ENCODE measurements around the gene SLC36A1.

Gene SLC36A1

GRCh38 chr5:151451626-151452520 lies 4.5 kb downstream of the SLC36A1 start:
- Histone ChIP-seq H3K9me3 (ENCODE audit: control insufficient read depth in 2 of 2, low read length in 2 of 2) (no peaks in the 10 kb centered on the region), H3K27me3 (ENCODE audit: control insufficient read depth in 2 of 2, insufficient read depth in 2 of 2, low read length in 2 of 2) (no peaks in the 10 kb centered on the region), H3K27ac (ENCODE audit: low read depth in 2 of 2, low read length in 2 of 2) (no peak overlapping the region), H3K9ac (ENCODE audit: low read depth in 1 of 2, low read length in 2 of 2) (no peak overlapping the region), H3K4me1 (ENCODE audit: control insufficient read depth in 2 of 2, insufficient read depth in 2 of 2, low read length in 2 of 2) (peaks cover 30 to 51% of the 10 kb centered on the region in 2 donors), H3K4me3 (ENCODE audit: low read length in 2 of 2) (no peak overlapping the region), H3K36me3 (ENCODE audit: control insufficient read depth in 2 of 2, insufficient read depth in 2 of 2, low read length in 2 of 2) (no peaks in the 10 kb centered on the region)

DNA sequence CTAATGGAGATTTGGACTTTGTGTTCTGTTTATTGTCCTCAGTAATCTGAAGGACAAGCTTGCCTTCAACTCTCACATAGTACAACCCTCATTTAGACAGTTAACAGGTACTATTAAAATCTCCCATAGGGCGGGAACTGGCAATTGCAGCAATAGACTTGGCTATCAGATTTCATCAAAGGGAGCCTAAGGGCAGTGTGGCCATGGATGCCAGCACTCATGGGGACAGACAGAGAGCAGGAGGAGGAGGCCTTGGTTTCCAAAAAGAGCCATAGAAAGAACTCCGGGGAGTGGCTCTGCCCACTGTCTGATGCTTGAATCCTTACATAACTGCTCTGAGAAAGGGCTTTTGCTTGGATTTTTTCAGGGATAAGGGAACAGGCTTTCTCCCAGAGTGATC lies 6.8 kb downstream of the SLC36A1 start:
- Histone ChIP-seq H3K27me3 (ENCODE audit: control insufficient read depth in 2 of 2, insufficient read depth in 2 of 2, low read length in 2 of 2) (no peaks in the 10 kb centered on the region), H3K4me3 (ENCODE audit: low read length in 2 of 2) (no peak overlapping the region), H3K4me1 (ENCODE audit: control insufficient read depth in 2 of 2, insufficient read depth in 2 of 2, low read length in 2 of 2) (peaks cover 28 to 45% of the 10 kb centered on the region in 2 donors), H3K36me3 (ENCODE audit: control insufficient read depth in 2 of 2, insufficient read depth in 2 of 2, low read length in 2 of 2) (peaks cover 3 to 5% of the 10 kb centered on the region in 2 donors), H3K9me3 (ENCODE audit: control insufficient read depth in 2 of 2, low read length in 2 of 2) (no peaks in the 10 kb centered on the region), H3K27ac (ENCODE audit: low read depth in 2 of 2, low read length in 2 of 2) (peak overlapping the region; percentile 36 to 43), H3K9ac (ENCODE audit: low read depth in 1 of 2, low read length in 2 of 2) (no peak overlapping the region)

GRCh38 chr5:151454889-151455288 lies 7.5 kb downstream of the SLC36A1 start:
- no peaks in the 10 kb centered on the region for H3K27me3 ChIP-seq (ENCODE audit: control insufficient read depth in 2 of 2, insufficient read depth in 2 of 2, low read length in 2 of 2)
- peaks cover 3 to 10% of the 10 kb centered on the region in 2 donors for H3K36me3 ChIP-seq (ENCODE audit: control insufficient read depth in 2 of 2, insufficient read depth in 2 of 2, low read length in 2 of 2)
- H3K4me3 ChIP-seq (ENCODE audit: low read length in 2 of 2): no peak overlapping the region
- H3K27ac ChIP-seq (ENCODE audit: low read depth in 2 of 2, low read length in 2 of 2): no peak overlapping the region
- peaks cover 28 to 42% of the 10 kb centered on the region in 2 donors for H3K4me1 ChIP-seq (ENCODE audit: control insufficient read depth in 2 of 2, insufficient read depth in 2 of 2, low read length in 2 of 2)
- H3K9me3 ChIP-seq (ENCODE audit: control insufficient read depth in 2 of 2, low read length in 2 of 2): no peaks in the 10 kb centered on the region
- no peak overlapping the region for H3K9ac ChIP-seq (ENCODE audit: low read depth in 1 of 2, low read length in 2 of 2)

- Histone ChIP-seq H3K9me3 (ENCODE audit: control insufficient read depth in 2 of 2, low read length in 2 of 2) (no peaks in the 10 kb centered on the region), H3K27ac (ENCODE audit: low read depth in 2 of 2, low read length in 2 of 2) (peak overlapping the region; percentile 9 to 38), H3K36me3 (ENCODE audit: control insufficient read depth in 2 of 2, insufficient read depth in 2 of 2, low read length in 2 of 2) (peaks cover 3 to 17% of the 10 kb centered on the region in 2 donors), H3K4me3 (ENCODE audit: low read length in 2 of 2) (peak overlapping the region in 1 of 2 donors; percentile 7), H3K4me1 (ENCODE audit: control insufficient read depth in 2 of 2, insufficient read depth in 2 of 2, low read length in 2 of 2) (peaks cover 28 to 39% of the 10 kb centered on the region in 2 donors), H3K27me3 (ENCODE audit: control insufficient read depth in 2 of 2, insufficient read depth in 2 of 2, low read length in 2 of 2) (no peaks in the 10 kb centered on the region), H3K9ac (ENCODE audit: low read depth in 1 of 2, low read length in 2 of 2) (no peak overlapping the region)
Measured at GRCh38 chr5:151456321-151456940, 9.0 kb downstream of the SLC36A1 start.

DNA sequence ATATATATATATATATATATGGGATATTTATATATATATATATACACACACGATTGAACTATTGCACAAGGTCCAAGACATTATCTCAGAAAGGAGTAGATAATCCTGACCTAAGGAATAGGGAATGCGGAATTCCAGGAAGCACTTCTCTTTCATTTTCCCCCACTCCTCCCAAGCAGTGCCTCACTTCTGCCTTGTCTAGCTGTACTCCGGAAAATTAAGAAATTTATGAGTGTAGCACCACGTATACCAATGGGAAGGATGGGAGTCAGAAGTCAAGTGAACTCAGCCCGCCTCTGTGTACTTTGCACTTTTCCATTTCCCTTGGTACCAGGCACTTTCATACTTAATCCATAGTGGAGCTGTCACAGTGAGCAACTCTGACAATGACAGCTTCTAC lies 10.9 kb downstream of the SLC36A1 start:
- Histone ChIP-seq H3K27ac (ENCODE audit: low read depth in 2 of 2, low read length in 2 of 2) (no peak overlapping the region), H3K4me1 (ENCODE audit: control insufficient read depth in 2 of 2, insufficient read depth in 2 of 2, low read length in 2 of 2) (peaks cover 22 to 31% of the 10 kb centered on the region in 2 donors), H3K27me3 (ENCODE audit: control insufficient read depth in 2 of 2, insufficient read depth in 2 of 2, low read length in 2 of 2) (no peaks in the 10 kb centered on the region), H3K36me3 (ENCODE audit: control insufficient read depth in 2 of 2, insufficient read depth in 2 of 2, low read length in 2 of 2) (peaks cover 3 to 17% of the 10 kb centered on the region in 2 donors), H3K9ac (ENCODE audit: low read depth in 1 of 2, low read length in 2 of 2) (no peak overlapping the region), H3K9me3 (ENCODE audit: control insufficient read depth in 2 of 2, low read length in 2 of 2) (no peaks in the 10 kb centered on the region), H3K4me3 (ENCODE audit: low read length in 2 of 2) (no peak overlapping the region)

- Histone ChIP-seq H3K36me3 (ENCODE audit: control insufficient read depth in 2 of 2, insufficient read depth in 2 of 2, low read length in 2 of 2) (peaks cover 7 to 31% of the 10 kb centered on the region in 2 donors), H3K27ac (ENCODE audit: low read depth in 2 of 2, low read length in 2 of 2) (no peak overlapping the region), H3K4me3 (ENCODE audit: low read length in 2 of 2) (no peak overlapping the region), H3K9ac (ENCODE audit: low read depth in 1 of 2, low read length in 2 of 2) (no peak overlapping the region), H3K9me3 (ENCODE audit: control insufficient read depth in 2 of 2, low read length in 2 of 2) (no peaks in the 10 kb centered on the region), H3K4me1 (ENCODE audit: control insufficient read depth in 2 of 2, insufficient read depth in 2 of 2, low read length in 2 of 2) (peaks cover 22 to 26% of the 10 kb centered on the region in 2 donors), H3K27me3 (ENCODE audit: control insufficient read depth in 2 of 2, insufficient read depth in 2 of 2, low read length in 2 of 2) (no peaks in the 10 kb centered on the region)
Measured at GRCh38 chr5:151459680-151460324, 12.4 kb downstream of the SLC36A1 start.

DNA sequence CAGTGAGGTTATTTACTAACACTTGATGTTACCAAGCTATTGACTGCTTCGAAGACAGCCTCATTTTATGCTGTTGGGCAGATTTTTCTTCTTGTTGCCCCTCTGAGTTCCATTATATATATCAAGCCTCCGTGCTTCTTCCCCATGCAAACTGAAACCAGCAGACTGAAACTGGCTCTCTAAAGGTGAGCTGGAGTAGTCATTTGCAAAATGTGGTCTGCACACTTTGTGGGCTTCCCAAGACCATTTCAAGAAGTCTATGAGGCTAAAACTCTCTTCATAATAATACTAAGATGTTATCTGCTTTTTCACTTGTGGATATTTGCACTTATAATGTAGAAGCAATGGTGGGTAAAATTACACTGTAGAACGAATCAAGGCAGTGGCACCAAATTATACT lies 13.9 kb downstream of the SLC36A1 start:
- Histone ChIP-seq H3K9me3 (ENCODE audit: control insufficient read depth in 2 of 2, low read length in 2 of 2) (no peaks in the 10 kb centered on the region), H3K27ac (ENCODE audit: low read depth in 2 of 2, low read length in 2 of 2) (no peak overlapping the region), H3K27me3 (ENCODE audit: control insufficient read depth in 2 of 2, insufficient read depth in 2 of 2, low read length in 2 of 2) (no peaks in the 10 kb centered on the region), H3K4me3 (ENCODE audit: low read length in 2 of 2) (no peak overlapping the region), H3K36me3 (ENCODE audit: control insufficient read depth in 2 of 2, insufficient read depth in 2 of 2, low read length in 2 of 2) (peaks cover 16 to 41% of the 10 kb centered on the region in 2 donors), H3K4me1 (ENCODE audit: control insufficient read depth in 2 of 2, insufficient read depth in 2 of 2, low read length in 2 of 2) (peaks cover 12 to 13% of the 10 kb centered on the region in 2 donors), H3K9ac (ENCODE audit: low read depth in 1 of 2, low read length in 2 of 2) (no peak overlapping the region)

GRCh38 chr5:151463137-151464029 lies 16.0 kb downstream of the SLC36A1 start:
- peaks cover 27 to 55% of the 10 kb centered on the region in 2 donors for H3K36me3 ChIP-seq (ENCODE audit: control insufficient read depth in 2 of 2, insufficient read depth in 2 of 2, low read length in 2 of 2)

DNA sequence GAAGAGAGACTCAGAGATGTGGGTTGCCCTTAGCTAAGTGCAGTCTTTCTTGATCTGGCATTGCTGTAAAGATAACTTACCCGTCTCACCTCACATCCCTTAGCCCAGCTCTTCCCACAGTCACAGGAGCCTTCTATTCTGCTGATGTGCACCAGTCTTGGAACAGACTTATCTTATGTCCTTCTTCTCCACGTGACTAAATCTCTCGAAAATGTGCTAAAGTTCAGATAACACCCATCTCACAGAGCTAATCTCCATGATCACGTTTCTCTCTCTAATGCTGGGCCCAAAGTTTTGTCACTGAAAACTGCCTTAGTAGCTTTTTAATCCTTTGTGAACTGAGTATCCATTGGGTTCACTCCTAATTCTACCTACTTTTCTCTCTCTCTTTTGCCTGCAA lies 16.7 kb downstream of the SLC36A1 start:
- Histone ChIP-seq H3K4me1 (ENCODE audit: control insufficient read depth in 2 of 2, insufficient read depth in 2 of 2, low read length in 2 of 2) (no peaks in the 10 kb centered on the region), H3K4me3 (ENCODE audit: low read length in 2 of 2) (no peak overlapping the region), H3K36me3 (ENCODE audit: control insufficient read depth in 2 of 2, insufficient read depth in 2 of 2, low read length in 2 of 2) (peaks cover 24 to 50% of the 10 kb centered on the region in 2 donors), H3K27ac (ENCODE audit: low read depth in 2 of 2, low read length in 2 of 2) (no peak overlapping the region), H3K9ac (ENCODE audit: low read depth in 1 of 2, low read length in 2 of 2) (no peak overlapping the region), H3K9me3 (ENCODE audit: control insufficient read depth in 2 of 2, low read length in 2 of 2) (no peaks in the 10 kb centered on the region), H3K27me3 (ENCODE audit: control insufficient read depth in 2 of 2, insufficient read depth in 2 of 2, low read length in 2 of 2) (no peaks in the 10 kb centered on the region)

More at GRCh38 chr5:151463137-151464029, 16.0 kb downstream of the SLC36A1 start:
- peaks cover 1 to 2% of the 10 kb centered on the region in 2 donors for H3K4me1 ChIP-seq (ENCODE audit: control insufficient read depth in 2 of 2, insufficient read depth in 2 of 2, low read length in 2 of 2)
- no peak overlapping the region for H3K4me3 ChIP-seq (ENCODE audit: low read length in 2 of 2)
- no peak overlapping the region for H3K27ac ChIP-seq (ENCODE audit: low read depth in 2 of 2, low read length in 2 of 2)
- no peak overlapping the region for H3K9ac ChIP-seq (ENCODE audit: low read depth in 1 of 2, low read length in 2 of 2)
- H3K9me3 ChIP-seq (ENCODE audit: control insufficient read depth in 2 of 2, low read length in 2 of 2): no peaks in the 10 kb centered on the region
- no peaks in the 10 kb centered on the region for H3K27me3 ChIP-seq (ENCODE audit: control insufficient read depth in 2 of 2, insufficient read depth in 2 of 2, low read length in 2 of 2)

Measured in mucosa of rectum (tissue), 2 donors.